NCI-H1105 (cell line): ENCODE data around the gene UBE2G1.
"Not testable (repeated sequence)": the region's sequence is repeated elsewhere in the genome, so short reads cannot be mapped to it uniquely, and the experiment has no call there.

Experiments used
- DNase-seq: peaks from one replicate; lab custom pipeline; 2025; lab: John Stamatoyannopoulos, UW

The UBE2G1 gene

GRCh38 chr17:4375039-4375748 is 8.7 kb upstream of the UBE2G1 start:
- DNase-seq, result no peak

DNA sequence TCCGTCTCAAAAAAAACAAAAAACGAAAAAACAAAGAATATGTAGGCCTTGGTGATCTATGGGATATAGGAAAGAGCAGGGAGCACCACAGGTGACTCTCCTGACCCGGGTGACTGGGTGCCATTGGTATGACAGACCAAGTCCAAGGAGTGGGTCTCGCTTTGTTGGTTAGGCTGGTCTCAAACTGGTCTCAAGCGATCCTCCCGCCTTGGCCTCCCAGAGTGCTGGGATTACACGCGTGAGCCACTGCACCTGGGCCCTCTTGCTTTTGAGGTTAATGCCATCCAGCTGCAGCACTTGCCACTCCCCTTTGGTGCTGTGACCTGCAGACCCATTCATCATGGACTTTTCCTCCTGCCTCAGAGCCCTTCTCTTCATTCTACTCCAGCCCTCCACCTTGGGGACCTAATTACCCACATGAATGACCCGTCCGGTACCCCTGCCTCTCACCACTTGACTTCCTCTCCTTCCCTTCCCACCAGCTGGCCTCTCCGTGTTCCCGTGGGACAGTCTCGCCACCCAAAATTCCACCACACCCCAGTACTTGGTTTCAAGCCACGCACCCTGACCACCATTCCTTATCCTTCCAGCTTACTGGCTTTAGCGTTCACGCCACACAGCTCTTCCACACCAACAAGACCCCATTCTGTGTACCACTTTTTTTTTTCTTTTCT is 3.2 kb upstream of the UBE2G1 start:
- no peak for DNase-seq

- DNase-seq, result no peak
These were observed 1.9 kb upstream of the UBE2G1 start for GRCh38 chr17:4368341-4368740.

- not testable (repeated sequence) for DNase-seq
These were observed 702 bp upstream of the UBE2G1 start for GRCh38 chr17:4367177-4367576.

DNA sequence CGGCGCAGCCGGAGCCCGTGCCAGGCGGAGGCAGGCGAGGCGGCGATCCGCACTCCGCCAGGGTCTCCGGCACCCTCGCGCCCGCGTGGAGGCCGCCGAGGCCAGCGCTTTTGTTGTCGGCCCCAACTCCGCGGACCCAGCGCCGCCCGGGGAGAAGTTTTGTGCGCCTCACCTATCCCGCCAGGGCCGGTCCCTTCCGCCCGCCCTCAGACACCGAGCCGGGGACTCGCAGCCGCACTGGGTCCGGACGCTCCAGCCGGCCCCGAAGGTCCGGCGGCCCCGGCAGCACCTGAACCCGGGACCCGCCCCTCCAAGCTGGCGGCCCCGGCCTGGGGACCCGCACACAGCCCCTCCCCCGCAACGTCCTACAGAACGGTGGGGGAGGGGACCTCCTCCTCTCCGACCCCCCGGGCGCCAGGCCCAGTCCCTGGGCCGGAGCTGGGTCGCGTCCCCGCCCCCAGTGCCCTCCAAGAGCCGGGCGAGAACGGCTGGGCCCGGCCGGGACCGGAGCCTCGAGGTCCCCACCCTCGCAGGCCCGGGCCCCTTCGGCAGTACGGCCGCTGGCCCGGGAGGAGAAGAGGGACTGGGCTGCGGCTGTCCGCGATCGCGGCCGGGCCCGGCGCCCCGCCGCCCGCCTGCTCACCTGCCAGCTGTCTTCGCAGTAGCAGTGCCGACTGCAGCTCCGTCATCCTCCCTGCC is 698 bp downstream of the UBE2G1 start:
- peak; percentile 54 for DNase-seq

DNA sequence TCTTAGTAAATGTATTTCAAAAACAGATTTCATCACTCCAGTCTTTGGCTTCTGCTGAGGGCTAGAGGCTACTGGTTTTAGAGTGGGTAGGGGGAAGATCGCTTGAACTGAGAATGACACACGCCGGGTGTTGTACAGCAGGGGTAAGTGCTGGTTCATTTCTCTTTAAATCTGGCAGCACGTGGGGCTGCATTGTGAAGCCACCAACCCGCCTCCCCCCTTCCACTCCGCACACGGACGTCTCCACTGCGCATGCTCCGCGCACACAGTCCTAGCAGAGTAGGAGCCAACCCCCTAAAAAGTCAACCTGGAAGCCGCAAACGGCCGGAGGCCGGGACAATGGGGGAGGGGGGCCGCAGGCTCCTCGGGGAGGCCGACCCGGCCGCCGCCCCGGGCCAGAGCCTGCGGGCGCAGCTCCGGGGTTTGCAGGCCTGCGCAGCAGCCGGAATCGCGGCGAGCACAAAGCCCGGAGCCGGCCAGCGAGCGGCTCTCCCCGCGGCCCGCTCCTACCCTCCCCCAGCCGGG is 1.3 kb downstream of the UBE2G1 start:
- peak; percentile 94 for DNase-seq

DNA sequence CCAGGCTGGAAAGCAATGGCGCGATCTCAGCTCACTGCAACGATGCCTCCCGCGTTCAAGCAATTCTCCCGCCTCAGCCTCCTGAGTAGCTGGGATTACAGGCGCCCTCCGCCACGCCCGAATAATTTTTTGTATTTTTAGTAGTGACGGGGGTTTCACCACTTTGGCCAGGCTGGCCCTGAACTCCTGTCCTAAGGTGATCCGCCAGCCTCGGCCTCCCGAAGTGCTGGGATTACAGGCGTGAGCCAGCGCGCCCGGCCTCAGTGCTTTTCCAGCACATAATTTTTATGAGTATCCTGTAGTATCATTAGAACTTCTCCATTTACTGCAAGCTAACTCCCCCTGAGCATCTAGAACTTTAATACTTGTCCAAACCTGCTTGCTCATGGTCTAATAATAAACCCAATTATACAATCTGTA is 1.8 kb downstream of the UBE2G1 start:
- no peak for DNase-seq

- DNase-seq, result peak; percentile 1
These were observed 4.3 kb downstream of the UBE2G1 start for GRCh38 chr17:4362141-4362540.

GRCh38 chr17:4358154-4358553 is 8.3 kb downstream of the UBE2G1 start:
- DNase-seq, result no peak

GRCh38 chr17:4357671-4358070 is 8.8 kb downstream of the UBE2G1 start:
- no peak for DNase-seq

DNA sequence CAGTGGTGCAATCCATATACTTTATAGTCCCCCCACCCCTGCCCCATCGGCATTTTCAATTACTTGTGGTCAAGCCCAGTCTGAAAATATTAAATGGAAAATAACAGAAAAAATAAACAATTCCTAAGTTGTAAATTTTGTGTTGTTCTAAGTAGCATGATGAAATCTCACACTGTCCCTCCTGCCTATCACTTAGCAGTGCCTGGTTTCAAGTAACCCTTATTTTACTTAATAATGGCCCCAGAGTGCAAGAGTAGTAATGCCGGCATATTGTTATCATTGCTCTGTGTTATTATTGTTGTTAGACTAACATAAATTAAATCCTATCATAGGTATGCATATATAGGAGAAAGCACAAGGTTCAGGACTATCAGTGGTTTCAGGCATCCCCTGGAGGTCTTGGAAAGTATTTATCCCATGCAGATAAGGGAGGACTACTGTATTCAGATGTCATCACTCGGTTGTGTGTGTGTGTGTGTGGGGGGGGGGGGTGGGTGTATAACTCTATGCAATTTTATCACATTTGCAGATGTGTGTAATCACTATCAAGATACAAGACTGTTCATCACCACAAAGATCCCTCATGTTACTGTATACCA is 9.3 kb downstream of the UBE2G1 start:
- DNase-seq, result no peak

- DNase-seq, result no peak
These were observed 11.5 kb downstream of the UBE2G1 start for GRCh38 chr17:4354862-4355514.

DNA sequence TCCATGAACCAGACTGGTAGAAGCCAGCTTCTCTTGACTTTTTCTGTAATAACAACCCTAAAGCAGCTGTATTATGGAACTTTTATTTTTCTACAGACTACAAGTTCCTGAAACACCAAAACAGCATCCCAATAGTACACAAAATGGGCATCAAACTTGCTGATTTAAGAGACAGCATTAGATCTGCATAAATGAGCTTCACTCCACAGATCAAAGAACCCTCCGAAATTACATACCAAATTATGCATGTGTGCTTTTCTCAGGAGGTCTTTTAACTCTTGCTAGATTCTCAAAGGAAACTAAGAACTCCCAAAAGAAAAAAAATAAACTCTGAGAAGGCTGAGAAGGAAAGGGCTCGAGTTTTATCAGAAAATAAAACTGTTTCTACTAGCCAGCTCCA is 12.3 kb downstream of the UBE2G1 start:
- DNase-seq, result no peak

- DNase-seq, result not testable (repeated sequence)
These were observed 16.3 kb downstream of the UBE2G1 start for GRCh38 chr17:4350214-4350613.

DNA sequence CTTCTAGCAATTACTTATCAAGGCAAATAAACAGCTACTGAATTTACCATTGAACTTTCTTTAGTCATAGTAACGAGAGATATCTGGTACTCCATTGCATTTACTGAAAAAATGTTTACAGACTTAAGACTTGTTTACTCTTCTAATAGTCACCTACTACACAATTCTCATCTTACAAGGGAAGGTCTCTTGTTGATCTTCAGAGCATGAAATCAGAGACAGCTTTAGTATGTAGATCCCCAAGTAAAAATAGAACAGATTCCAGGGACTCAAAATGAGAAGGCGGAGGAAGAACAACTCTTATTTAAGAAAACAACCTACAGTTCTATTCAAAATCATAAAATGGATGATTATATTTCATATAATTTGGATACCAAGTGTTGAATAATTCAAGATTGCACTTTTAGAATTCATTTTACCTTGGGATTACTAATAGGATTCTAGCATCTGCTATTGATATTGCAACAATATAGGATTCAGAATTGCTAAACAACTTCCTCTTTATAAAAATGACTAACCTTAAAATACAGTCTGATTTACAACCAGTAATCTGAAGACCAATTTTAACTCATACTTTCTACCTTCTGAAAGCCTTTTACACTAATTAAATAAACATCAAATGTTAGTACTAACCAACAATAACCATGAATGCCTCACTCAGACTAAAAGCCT is 20.8 kb downstream of the UBE2G1 start:
- no peak for DNase-seq

DNA sequence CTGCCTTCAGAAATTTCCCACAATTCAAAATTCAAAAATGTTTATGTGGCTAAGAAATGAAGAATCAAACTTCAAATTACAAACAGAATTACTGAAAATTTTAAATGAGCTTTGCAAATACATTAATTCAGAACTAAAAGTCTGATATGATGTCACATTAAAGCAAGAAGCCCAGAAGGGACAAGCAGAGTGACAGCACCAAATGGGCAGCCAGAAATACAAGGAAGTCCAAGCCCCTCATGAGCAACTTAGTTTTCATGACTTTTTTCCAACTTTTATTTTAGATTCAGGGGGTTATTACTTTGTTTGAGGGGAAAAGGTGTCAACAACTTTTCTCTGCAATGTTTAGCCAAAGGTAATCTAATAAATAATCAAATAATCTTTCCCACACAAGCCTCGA is 21.5 kb downstream of the UBE2G1 start:
- DNase-seq, result no peak

GRCh38 chr17:4342535-4342934 is 23.9 kb downstream of the UBE2G1 start:
- DNase-seq, result no peak

GRCh38 chr17:4341616-4341977 is 24.9 kb downstream of the UBE2G1 start:
- no peak for DNase-seq

- no peak for DNase-seq
These were observed 25.4 kb downstream of the UBE2G1 start for GRCh38 chr17:4340914-4341615.

- no peak for DNase-seq
These were observed 31.5 kb downstream of the UBE2G1 start for GRCh38 chr17:4334776-4335584.
